ENCODE measurements around the gene SPATS1.

- TF ChIP-seq, protein P1, sequence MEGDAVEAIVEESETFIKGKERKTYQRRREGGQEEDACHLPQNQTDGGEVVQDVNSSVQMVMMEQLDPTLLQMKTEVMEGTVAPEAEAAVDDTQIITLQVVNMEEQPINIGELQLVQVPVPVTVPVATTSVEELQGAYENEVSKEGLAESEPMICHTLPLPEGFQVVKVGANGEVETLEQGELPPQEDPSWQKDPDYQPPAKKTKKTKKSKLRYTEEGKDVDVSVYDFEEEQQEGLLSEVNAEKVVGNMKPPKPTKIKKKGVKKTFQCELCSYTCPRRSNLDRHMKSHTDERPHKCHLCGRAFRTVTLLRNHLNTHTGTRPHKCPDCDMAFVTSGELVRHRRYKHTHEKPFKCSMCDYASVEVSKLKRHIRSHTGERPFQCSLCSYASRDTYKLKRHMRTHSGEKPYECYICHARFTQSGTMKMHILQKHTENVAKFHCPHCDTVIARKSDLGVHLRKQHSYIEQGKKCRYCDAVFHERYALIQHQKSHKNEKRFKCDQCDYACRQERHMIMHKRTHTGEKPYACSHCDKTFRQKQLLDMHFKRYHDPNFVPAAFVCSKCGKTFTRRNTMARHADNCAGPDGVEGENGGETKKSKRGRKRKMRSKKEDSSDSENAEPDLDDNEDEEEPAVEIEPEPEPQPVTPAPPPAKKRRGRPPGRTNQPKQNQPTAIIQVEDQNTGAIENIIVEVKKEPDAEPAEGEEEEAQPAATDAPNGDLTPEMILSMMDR (IDR thresholded peaks at IDR 0.05), result no peak
- no peak for TF ChIP-seq POLR2A (IDR thresholded peaks at IDR 0.05)
- no peak for TF ChIP-seq POLR2AphosphoS5 (IDR thresholded peaks at IDR 0.05)
- TF ChIP-seq EP300 (IDR thresholded peaks at IDR 0.05), result no peak
These were observed 41.3 kb upstream of the SPATS1 start for GRCh38 chr6:44301106-44301505.

Measured in suprapubic skin (tissue), 4 donors.